BE2C (cell line): Measurements from ENCODE around the gene DXO.

Experiments used
- DNase-seq: peaks from one replicate; pipeline ENCODE4 v3.0.0-alpha.2; 2020
- H3K27me3 ChIP-seq: fragments of 250-450 bp; sonication (Bioruptor Pico); 2 replicates; pipeline ENCODE4 v1.5.1; 2020; ENCODE audit warnings: mild to moderate bottlenecking
- H3K36me3 ChIP-seq: fragments of 250-450 bp; sonication (Bioruptor Pico); 2 replicates; pipeline ENCODE4 v1.5.1; 2020; ENCODE audit warnings: mild to moderate bottlenecking
- H3K4me1 ChIP-seq: fragments of 250-450 bp; sonication (Bioruptor Pico); 2 replicates; pipeline ENCODE4 v1.5.1; 2020
- H3K4me3 ChIP-seq: 2 replicates; pipeline ENCODE4 v1.5.1; 2011; ENCODE audit warnings: low read depth, low read length
- H3K9me3 ChIP-seq: fragments of 250-450 bp; sonication (Bioruptor Pico); 2 replicates; pipeline ENCODE4 v1.5.1; 2020
- TF ChIP-seq, protein P1 (sequence below): IDR thresholded peaks from 2 replicates; pipeline ENCODE4 v1.5.1; 2012; ENCODE audit warnings: mild to moderate bottlenecking, low read depth, low read length

DXO gene

DNA sequence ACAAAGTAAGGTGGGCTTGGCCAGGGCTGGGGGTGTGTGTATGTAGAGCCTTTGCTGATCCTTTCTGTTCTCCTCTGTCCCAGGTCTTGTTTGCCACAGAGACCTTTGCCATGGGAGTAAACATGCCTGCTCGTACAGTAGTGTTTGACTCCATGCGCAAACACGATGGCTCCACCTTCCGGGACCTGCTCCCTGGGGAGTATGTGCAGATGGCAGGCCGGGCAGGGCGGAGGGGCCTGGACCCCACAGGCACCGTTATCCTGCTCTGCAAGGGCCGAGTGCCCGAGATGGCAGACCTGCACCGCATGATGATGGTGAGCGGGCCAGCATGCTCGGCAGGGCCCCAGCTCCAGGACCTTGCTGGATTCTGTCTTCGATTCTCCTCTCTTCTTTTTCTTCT lies 6.2 kb downstream of the DXO start:
- Histone ChIP-seq H3K4me3 (no peak overlapping the region), H3K9me3 (no peaks in the 10 kb centered on the region), H3K4me1 (no peaks in the 10 kb centered on the region), H3K27me3 (no peaks in the 10 kb centered on the region), H3K36me3 (peaks cover 57% of the 10 kb centered on the region)
- TF ChIP-seq, protein P1, sequence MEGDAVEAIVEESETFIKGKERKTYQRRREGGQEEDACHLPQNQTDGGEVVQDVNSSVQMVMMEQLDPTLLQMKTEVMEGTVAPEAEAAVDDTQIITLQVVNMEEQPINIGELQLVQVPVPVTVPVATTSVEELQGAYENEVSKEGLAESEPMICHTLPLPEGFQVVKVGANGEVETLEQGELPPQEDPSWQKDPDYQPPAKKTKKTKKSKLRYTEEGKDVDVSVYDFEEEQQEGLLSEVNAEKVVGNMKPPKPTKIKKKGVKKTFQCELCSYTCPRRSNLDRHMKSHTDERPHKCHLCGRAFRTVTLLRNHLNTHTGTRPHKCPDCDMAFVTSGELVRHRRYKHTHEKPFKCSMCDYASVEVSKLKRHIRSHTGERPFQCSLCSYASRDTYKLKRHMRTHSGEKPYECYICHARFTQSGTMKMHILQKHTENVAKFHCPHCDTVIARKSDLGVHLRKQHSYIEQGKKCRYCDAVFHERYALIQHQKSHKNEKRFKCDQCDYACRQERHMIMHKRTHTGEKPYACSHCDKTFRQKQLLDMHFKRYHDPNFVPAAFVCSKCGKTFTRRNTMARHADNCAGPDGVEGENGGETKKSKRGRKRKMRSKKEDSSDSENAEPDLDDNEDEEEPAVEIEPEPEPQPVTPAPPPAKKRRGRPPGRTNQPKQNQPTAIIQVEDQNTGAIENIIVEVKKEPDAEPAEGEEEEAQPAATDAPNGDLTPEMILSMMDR: no peak
- no peak for DNase-seq

DNA sequence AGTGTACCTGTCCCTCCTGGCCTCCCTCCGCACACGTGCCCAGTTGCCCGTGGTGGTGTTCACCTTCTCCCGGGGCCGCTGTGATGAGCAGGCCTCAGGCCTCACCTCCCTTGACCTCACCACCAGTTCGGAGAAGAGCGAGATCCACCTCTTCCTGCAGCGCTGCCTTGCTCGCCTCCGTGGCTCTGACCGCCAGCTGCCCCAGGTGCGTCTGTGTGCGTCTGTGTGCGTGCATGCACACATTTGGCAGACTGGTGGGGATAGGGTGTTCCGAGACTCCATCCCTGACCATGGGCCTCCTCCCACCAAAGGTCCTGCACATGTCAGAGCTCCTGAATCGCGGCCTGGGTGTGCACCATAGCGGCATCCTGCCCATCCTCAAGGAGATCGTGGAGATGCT lies 8.0 kb downstream of the DXO start:
- H3K27me3 ChIP-seq: no peaks in the 10 kb centered on the region
- no peaks in the 10 kb centered on the region for H3K4me1 ChIP-seq
- peaks cover 47% of the 10 kb centered on the region for H3K36me3 ChIP-seq
- no peaks in the 10 kb centered on the region for H3K9me3 ChIP-seq
- no peak for DNase-seq
- no peak overlapping the region for H3K4me3 ChIP-seq
- TF ChIP-seq, protein P1: no peak

DNA sequence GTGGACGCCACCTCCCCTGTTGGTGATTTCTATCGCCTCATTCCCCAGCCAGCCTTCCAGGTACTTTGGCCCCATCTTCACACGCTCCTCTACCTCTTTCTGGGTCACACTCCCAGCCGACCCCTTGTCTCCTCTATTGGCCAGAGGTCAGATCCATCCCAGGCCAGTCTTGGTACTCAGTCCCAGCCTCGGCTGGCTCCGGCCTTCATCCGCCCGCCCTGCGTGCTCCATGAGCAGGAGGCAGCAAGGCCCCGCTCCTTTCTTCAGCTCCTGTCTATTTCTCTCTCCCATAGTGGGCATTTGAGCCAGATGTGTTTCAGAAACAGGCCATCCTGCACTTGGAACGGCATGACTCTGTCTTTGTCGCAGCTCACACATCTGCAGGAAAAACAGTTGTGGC lies 10.3 kb downstream of the DXO start:
- peaks cover 31% of the 10 kb centered on the region for H3K36me3 ChIP-seq
- no peaks in the 10 kb centered on the region for H3K4me1 ChIP-seq
- TF ChIP-seq, protein P1: no peak
- no peaks in the 10 kb centered on the region for H3K27me3 ChIP-seq
- no peak overlapping the region for H3K4me3 ChIP-seq
- H3K9me3 ChIP-seq: no peaks in the 10 kb centered on the region
- DNase-seq: no peak

DNA sequence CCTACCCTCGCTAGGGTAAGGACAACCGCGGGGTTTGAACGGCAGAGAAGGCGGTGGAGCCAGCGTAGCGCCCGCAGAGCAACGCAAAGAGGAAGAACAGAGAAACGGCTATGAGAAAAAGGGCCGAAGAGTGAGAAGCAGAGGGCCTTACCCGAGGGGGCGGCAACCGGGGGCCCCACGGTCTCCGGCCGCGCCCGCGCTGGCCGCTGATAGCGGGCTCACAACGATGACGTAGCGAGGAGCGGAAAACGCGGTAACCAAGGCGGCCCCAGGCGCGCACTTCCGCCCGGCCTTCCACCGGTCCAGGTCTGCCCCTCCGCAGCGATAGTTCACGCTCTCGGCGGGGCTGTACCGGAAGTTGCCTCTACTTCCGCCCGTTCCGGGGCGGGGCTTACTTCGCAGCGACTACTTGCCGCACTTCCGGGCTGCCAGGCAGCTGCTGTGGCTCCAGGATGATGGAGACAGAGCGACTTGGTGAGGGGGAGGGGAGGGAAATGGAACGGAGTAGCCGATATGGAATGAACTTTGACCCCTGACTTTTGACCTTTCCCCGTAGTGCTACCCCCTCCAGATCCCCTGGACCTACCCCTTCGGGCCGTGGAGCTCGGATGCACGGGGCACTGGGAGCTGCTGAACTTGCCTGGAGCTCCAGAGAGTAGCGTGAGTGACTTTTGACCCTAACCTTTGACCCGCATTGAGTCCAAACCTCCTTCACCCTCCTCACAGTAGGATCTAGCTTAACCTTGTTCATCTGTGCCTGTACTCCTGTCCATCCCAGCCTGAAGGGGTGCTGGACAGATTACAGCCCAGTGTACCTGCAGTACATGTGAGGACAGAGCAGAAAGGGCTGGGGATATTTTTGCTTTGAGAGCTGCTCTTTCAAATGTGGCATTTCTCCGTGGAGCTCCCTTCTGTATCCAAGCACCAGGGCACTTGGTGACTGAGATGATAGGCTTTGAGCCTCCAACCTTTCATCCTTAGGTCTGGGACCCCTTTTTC lies 12.9 kb downstream of the DXO start, which contains the start of the genes NELFE and SKIC2:
TSS of gene NELFE (minus strand) at position 231 of the 999 bp plus-strand sequence. CDS start 525 bp downstream, outside the sequence.
TSS of gene SKIC2 (plus strand) at position 435 of the 999 bp plus-strand sequence. CDS start at position 453, 18 bp downstream.
- TF ChIP-seq, protein P1: no peak
- Histone ChIP-seq H3K27me3 (no peaks in the 10 kb centered on the region), H3K4me3 (peak within 1 kb of the TSS; percentile 100), H3K36me3 (peaks cover 31% of the 10 kb centered on the region), H3K4me1 (no peaks in the 10 kb centered on the region), H3K9me3 (no peaks in the 10 kb centered on the region)
- DNase-seq: peak; percentile 99

DNA sequence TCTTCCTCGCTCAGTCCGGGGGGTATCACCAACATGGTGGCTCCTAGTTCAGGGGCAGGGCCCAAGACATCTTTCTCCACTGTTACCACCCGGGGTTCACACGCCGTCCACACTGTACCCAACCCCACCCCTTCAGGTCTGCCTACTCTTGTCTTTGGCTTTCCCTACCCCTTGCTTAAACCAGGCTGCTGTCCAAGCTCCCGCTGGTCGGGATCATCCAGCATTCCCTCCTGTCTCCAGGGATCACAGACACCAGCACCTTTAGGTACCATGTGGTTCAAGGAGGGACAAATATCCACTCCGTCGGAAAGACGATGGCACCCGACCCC lies 13.6 kb downstream of the DXO start:
- Histone ChIP-seq H3K4me1 (no peaks in the 10 kb centered on the region), H3K27me3 (no peaks in the 10 kb centered on the region), H3K36me3 (peaks cover 29% of the 10 kb centered on the region), H3K4me3 (peak overlapping the region; percentile 100), H3K9me3 (no peaks in the 10 kb centered on the region)
- TF ChIP-seq, protein P1: no peak
- DNase-seq: no peak

DNA sequence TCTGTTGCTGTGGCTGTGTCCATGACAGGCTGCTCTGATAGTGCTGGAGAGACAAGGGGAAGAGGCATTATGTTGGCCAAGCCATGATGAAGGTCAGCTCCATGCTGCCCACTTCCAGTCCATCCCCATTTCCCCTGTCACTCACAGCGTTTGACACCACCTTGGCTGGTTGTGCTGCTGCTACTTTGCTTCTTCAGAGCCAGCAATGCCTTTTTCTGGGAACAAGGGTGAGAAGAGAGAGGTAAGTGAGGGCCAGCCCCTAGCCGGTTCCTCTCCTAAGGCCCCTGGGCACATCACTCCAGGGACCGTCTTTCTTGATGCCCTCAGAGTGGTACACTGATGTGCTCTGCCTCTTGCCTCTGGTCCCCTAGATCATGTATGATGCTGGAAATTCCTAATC lies 15.1 kb downstream of the DXO start:
- Histone ChIP-seq H3K9me3 (no peaks in the 10 kb centered on the region), H3K36me3 (peaks cover 33% of the 10 kb centered on the region), H3K27me3 (no peaks in the 10 kb centered on the region), H3K4me3 (no peak overlapping the region), H3K4me1 (no peaks in the 10 kb centered on the region)
- TF ChIP-seq, protein P1: no peak
- DNase-seq: no peak
